Measurements from ENCODE around the gene FARP1.

DNA sequence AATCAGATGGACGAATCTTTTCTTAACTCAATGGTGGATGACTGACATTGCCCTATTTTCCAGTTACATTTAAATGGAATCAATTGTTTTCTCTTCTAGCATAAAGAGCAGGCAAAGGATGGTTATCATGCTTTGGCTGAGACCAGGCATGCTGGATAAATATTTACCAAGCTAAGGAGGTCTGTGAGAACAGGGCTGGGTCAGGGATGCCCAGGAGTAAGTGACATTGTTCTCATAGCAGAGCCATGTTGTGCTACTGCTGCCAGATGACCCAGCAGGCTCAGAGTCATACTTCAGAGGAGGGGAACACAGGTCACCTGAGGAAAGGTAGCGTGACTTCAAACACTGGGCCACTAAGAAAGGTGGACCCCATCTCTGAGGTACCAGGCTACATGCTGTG is 150.2 kb downstream of the FARP1 start:
- TF ChIP-seq ZFX (IDR thresholded peaks at IDR 0.05) = no peak
- TF ChIP-seq, protein P1, sequence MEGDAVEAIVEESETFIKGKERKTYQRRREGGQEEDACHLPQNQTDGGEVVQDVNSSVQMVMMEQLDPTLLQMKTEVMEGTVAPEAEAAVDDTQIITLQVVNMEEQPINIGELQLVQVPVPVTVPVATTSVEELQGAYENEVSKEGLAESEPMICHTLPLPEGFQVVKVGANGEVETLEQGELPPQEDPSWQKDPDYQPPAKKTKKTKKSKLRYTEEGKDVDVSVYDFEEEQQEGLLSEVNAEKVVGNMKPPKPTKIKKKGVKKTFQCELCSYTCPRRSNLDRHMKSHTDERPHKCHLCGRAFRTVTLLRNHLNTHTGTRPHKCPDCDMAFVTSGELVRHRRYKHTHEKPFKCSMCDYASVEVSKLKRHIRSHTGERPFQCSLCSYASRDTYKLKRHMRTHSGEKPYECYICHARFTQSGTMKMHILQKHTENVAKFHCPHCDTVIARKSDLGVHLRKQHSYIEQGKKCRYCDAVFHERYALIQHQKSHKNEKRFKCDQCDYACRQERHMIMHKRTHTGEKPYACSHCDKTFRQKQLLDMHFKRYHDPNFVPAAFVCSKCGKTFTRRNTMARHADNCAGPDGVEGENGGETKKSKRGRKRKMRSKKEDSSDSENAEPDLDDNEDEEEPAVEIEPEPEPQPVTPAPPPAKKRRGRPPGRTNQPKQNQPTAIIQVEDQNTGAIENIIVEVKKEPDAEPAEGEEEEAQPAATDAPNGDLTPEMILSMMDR (conservative IDR thresholded peaks at IDR 0.05) = no peak

Measured in C4-2B (cell line).